Glomerular visceral epithelial cell (primary cell): Measurements from ENCODE around the gene HERC5.
"Not testable (repeated sequence)": the region's sequence is repeated elsewhere in the genome, so short reads cannot be mapped to it uniquely, and the experiment has no call there.

ENCODE experiments used
- DNase-seq: peaks from one replicate; pipeline ENCODE4 v3.0.0-alpha.2; 2016; ENCODE audit errors: extremely low spot score

The HERC5 gene

DNA sequence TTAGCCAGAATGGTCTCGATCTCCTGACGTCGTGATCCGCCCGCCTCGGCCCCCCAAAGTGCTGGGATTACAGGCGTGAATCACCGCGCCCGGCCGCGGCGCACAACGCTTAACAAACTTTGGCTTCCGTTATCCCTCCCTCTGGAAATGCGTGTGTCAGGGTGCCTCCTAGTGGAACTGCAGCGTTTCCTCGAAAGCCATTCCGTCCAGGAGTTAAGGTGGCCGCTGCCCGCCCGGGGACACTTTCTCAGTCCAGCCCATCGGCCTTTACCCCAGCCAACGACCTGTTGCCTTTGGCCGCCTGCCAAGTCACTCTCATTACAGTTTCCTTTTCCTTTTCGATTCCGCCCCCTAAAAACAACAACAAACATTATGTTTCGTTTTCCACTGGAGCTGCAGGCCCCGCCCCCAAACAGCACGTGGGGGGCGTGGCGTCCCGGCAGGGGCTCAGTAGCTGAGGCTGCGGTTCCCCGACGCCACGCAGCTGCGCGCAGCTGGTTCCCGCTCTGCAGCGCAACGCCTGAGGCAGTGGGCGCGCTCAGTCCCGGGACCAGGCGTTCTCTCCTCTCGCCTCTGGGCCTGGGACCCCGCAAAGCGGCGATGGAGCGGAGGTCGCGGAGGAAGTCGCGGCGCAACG is at the start of gene HERC5:
TSS of gene HERC5 (plus strand) at position 450 of the 637 bp plus-strand sequence. CDS start at position 601, 151 bp downstream.
- DNase-seq, result peak; percentile 89

DNA sequence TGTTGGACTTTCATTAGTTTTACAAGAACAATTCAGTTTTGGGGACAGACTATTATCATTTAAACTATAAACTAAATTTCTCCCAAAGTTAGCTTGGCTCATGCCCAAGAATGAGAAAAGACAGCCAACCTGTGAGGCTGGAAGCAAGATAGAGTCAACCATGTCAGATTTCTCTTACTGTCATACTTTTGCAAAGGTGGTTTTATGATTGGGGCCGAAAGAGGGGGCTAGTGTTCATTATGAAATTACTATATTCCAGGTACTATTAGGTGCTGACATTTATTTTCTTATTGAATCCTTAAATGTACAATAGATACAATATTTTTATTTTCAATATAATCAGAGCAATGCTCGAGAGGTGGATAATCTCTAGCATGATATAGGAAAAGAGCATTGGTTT is 47.7 kb upstream of the HERC5 start:
- DNase-seq, result no peak

DNA sequence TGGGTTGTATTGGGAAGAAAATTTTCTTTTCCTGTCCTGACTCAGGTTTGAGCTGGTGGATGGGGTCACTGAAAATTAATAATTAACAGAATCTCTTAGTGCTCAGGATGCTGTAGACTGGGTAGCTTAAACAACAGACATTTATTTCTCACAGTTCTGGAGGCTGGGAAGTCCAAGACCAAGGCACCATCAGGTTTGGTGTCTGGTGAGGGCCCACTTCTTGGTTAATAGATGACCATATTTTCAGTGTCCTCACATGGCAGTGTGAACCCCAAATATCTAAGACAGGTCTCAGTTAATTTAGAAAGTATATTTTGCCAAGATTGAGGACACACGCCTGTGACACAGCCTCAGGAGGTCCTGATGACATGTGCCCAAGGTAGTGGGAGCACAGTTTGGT is 47.1 kb upstream of the HERC5 start:
- DNase-seq, result no peak

DNA sequence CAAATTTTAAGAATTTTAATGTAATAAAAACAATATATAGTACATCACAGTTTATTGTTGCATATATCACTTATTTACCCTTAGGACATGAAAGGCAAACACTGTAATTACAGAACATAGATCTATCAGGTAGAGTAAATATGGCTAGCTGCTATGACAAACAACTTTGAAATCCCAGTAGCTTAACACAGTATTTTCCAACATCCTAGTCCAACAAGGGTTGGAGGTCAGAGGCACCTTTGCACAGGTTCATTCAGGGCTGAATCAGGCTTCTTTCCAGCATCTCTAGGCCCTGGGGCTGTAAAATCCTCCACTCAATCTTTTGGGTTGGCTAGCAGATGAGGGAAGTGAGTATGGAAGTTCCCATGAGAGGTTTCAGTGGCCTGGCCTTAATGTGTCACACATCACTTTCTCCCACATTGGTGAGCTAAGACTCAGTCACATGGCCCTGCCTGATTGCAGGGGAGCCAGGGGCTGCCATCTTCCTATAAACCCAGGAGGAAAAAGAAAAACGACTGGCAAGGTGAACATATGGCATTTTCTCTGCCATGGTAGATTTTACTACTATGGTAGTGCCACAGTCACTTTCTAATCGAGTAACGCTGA is 45.3 kb upstream of the HERC5 start:
- DNase-seq, result no peak

DNA sequence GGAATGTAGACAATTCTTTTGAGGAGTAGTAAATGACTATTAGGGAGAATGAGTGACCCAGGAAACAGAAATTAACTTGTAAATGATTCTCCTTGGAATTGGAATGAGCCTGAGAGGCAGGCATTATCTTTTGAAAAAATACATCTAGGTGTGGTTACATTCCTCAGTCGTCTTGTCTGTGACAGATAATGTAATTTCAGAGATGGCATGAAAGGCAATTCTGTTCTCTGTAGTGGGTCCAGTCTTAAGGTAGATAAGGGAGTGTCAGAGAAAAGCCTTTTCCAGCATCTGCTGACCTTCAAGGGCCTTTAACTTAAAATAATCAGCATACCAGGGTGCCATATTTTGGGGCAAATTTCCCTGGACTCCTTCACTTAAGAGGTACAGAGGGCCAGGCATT is 43.1 kb upstream of the HERC5 start:
- DNase-seq, result no peak

DNA sequence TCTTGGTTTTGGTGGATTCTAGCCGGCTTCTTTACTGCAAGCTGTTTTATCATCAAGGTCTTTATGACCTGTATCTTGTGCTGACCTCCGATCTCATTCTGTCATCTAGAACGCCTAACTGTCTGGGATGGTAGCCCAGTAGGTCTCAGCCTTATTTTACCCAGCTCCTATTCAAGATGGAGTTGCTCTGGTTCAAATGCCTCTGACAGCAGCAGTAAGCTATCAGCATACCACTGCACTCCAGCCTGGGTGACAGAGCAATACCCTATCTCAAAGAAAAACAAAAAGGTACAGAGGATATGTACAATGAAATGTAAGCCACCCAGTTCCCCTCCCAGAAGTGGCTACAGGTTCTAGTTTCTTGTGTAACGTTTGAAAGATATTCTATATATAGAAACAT is 42.2 kb upstream of the HERC5 start:
- no peak for DNase-seq

DNA sequence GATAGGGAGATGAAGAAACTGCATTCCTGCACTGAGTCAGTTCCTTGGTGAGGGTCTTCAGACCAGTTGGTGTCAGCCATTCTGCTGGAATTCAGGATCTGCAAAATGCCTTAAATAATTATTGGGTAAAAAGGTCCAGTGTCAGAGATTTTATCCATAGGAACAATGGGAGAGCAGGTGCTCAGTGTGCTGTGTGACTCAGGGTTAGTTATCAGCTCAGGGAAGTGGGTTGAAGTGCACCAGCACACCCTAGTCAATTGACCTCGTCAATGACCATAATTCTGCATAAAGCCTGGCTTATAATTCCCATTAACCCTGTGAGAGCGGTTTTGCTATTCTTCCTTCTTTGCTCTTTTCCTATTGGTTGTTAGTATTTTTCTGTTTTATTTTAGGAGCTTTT is 40.9 kb upstream of the HERC5 start:
- DNase-seq, result no peak

DNA sequence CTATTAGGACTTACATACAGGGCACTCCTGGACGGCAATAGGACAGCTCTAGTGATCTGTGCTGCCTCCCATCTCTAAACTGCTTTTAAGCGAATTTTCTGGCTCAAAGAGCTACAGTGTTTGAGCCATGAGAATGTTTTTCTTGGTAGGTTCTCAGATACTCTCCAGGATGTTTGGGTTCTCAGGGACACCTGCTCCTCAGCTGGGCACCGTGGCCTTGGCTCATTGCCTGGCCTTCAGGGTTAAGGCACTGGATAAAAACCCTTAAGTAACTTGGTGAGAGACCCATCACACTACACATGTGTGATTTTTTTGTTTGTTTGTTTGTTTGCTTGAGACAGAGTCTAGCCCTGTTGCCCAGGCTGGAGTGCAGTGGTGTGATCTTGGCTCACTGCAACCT is 38.5 kb upstream of the HERC5 start:
- no peak for DNase-seq

DNA sequence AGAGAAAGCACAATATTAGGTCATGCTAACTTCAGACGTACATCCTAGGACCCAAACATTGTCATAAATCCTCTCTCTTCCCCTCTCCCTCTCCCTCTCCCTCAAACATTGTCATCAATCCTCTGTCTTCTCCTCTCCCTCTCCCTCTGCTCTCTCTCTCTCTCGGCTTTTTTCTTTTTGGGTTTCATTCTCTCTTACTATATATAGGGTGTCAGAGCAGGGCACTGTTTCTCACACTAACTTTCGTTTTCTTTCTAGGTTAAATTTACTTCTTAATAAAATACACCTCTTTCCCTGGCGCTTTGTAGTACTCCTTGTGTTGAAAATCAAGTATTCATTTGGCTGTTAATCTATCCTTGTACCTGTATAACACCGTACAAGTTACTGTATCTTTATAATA is 37.0 kb upstream of the HERC5 start:
- DNase-seq, result no peak

DNA sequence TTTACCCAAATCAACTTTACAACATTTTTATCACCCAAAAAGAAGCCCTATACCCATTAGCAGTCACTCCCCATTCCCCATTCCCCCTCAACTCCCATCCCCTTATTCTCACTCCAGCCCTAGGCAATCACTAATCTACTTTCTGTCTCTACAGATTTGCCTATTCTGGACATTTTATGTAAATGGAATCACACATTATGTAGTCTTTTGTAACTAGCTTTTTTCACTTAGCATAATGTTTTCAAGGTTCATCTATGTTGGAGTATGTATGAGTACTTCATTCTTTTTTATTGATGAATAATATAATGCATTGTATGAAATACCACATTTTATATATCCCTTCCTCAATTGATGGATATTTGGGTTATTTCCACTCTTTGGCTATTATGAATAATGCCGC is 36.1 kb upstream of the HERC5 start:
- no peak for DNase-seq

DNA sequence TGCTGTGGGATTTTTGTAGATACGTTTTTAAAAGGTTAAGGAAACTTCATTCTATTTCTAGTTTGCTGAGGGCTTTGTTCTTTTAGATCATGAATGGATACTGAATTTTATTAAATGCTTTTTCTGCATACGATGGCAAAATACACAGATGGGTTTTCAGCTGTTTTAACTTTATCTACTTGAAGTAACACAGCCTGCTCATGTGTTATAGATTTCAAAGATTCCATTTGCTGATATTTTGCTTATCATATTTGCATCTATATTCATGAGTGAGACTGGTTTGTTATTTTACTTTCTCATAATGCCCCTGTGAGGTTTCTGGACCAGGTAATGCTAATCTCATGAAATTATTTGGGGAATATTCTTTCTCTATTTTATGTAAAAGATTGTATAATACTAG is 34.5 kb upstream of the HERC5 start:
- no peak for DNase-seq

DNA sequence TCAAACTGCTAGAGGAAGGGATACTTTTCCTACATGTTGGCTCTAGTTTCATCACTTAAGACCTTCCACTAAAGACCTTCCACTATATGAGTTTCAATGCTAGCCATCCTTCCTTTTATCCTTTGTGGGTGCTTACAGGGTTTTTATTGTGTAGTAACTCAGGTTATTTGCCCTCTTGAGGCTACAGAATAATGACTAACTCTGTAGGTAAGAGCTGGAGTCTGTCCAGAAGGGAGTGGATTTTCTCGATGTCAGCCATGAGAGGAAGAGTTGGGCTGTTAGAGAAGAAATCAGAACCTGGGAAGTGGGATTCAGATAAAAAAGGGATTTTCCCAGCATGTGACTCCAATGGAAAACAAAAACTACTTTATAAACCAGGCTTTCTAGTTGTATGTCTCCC is 27.5 kb upstream of the HERC5 start:
- no peak for DNase-seq

DNA sequence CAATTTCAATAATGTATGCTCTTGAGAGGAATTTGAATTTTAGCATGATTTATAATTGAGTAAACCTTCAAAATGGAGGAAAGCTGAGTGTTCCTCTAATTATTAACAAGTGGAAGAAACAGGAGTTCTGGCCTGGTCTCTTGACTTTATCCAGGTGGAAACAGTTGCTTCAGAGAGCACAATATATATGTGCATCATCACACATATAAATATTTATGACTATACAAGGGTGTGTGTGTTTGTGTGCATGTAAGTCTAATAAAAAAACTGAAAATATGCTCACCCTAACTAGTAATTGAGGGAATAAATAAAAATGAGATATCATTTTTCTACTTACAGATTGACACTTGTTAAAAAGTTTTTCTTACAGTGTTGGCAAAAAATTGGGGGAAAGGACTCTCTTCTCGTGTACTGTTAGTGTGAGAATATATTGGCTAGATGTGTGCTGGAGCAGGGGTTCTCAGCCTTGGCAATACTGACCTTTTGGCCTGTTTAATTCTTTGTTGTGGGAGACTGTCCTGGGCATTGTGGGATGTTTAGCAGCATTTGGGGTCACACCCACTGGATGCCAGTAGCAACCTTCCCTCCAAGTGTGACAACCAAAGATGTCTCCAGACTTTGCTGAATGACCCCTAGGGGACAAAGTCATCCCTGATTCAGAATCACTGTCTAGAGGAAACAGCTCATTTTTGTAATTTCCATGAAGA is 20.8 kb upstream of the HERC5 start:
- DNase-seq, result no peak

DNA sequence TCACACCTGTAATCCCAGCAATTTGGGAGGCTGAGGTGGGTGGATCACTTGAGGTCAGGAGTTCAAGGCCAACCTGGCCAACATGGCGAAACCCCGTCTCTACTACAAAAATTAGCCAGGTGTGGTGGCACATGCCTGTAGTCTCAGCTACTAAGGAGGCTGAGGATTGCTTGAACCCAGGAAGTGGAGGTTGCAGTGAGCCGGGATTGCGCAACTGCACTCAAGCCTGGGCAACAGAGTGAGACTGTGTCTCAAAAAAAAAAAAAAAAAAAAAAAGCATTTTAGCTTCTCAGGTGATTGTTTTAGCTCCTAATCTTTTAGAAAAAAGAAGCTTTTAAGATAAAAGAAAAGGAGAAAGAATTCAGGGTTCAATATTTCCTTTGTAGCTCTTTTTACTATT is 19.0 kb upstream of the HERC5 start:
- not testable (repeated sequence) for DNase-seq

DNA sequence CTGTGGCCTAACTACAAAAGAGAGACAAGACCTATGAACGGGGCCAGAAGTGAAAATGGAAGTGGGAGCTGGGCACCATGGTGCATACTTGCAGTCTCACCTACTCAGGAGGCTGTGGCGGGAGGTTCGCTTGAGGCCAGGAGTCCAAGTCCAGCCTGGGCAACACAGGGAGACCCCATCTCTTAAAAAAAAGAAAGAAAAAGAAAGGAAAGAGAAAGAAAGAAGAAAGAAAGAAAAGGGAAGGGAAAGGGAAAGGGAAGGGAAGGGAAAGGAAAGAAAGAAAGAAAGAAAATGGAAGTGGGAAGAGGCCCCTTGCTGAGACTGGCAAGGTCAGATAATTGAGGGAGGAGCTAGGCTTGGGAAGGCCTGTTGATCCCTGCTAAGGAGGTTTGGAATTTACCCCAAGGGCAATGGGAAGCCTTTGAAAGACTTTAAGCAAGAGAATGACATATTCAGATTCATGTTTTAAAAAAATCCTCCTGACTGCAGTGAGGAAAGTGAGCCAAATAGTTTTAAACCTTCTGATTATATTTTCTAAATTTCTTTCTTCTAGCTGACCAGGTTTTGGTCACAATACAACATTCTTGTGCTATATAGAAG is 17.7 kb upstream of the HERC5 start:
- DNase-seq, result no peak

DNA sequence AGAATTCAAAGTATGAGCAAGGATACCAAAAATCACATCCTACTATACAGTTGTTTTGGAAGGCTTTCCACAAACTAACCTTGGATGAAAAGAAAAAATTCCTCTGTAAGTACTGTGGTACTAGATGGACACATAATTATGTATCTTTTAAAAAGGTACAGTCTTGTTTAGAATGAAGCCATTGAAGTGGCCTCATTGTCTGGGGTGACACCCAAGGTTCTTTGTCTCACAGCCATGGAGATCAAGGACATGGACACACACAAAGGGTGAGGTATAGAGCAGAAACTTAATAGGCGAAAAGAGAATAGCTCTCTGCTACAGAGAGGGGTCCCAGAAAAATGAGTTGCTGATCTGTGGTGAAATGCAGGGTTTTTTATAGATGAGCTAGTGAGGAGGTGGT is 16.8 kb upstream of the HERC5 start:
- DNase-seq, result no peak

DNA sequence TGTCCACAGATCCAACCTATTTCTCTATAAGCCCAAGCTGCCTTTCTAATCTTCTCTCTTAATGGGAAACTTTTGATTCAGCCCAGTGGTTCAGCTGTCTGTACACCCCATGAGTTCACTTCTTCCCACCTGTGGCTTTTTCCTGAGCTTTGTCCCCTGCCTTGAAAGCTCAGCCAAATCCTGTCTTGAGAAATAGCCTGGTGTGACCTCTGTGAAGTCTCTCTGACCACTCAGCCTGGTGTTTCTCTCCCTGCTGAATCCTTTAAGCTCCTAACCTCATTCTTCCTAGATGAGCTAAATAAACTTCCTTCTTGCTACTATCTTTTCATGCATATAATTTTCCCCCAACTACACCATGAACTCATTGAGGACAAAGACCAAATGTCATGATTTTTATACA is 15.2 kb upstream of the HERC5 start:
- DNase-seq, result peak; percentile 8

DNA sequence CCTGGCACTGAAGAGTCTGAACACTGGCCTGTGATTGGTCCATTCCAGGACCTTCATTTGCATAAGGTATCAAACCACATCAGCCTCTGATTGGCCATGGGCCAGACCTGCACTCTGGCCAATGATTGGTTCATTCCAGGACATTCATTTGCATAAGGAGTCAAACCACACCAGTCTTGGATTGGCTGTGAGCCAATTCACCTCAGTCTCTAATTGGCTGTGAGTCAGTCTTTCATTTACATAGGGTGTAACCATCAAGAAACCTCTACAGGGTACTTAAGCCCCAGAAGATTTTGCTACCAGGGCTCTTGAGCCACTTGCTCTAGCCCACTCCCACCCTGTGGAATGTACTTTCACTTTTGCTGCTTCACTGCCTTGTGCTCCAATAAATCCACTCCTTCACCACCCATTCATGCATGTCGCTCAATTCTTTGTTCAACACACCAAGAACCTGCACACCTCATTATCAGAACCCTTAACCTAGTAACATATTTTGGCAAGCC is 14.2 kb upstream of the HERC5 start:
- DNase-seq, result peak; percentile 49

DNA sequence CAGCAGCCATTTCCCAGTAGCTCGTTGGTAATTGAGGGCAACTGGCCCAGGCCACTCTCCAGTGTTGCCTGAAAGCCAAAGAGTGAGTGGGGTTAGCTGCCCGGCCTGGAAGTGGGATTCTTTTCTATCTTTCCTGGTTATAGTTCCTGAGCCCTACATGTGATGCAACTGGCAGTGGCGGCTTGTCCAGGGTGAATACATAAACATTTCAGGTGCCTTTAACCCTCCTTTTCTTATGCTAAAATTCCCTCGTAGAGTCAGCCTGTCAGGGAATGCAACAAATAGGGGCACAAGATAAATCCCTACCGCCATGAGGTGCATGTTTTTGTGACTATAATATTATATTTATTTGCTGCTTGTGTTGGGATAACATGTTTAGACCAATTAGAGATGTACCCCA is 13.4 kb upstream of the HERC5 start:
- no peak for DNase-seq

DNA sequence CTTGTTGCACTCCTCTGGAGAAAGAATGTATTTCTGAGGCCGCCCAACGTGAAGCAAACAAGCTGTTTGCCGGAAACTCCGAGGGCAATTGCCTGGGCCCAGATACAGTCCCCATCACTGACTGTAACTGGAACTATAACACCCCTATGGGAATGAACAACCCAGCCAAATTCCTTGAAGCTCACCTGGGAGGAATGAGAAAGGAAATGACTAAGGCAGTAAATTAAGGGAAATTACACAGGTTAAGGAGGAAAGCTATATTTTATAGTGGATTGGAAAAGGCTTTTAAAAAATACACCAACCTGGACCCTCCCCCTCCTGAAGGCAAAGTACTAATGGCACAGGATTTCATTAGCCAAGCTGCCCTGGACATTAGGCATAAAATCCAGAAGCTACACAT is 11.7 kb upstream of the HERC5 start:
- no peak for DNase-seq

DNA sequence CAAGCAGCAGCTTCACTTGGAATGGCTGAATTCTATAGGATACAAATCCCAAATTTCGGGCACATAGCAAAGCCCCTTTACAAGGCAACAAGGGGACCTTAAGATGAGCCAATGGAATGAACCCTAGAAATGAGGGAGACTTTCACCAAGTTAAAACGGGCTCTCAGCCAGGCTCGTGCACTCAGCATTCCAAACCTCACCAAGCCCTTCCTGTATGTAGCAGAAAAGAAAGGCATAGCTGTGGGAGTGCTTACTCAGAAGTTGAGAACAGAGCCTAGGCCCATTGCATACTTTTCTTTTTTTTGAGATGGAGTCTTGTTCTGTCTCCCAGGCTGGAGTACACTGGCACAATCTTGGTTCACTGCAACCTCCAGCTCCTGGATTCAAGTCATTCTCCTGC is 10.8 kb upstream of the HERC5 start:
- no peak for DNase-seq

DNA sequence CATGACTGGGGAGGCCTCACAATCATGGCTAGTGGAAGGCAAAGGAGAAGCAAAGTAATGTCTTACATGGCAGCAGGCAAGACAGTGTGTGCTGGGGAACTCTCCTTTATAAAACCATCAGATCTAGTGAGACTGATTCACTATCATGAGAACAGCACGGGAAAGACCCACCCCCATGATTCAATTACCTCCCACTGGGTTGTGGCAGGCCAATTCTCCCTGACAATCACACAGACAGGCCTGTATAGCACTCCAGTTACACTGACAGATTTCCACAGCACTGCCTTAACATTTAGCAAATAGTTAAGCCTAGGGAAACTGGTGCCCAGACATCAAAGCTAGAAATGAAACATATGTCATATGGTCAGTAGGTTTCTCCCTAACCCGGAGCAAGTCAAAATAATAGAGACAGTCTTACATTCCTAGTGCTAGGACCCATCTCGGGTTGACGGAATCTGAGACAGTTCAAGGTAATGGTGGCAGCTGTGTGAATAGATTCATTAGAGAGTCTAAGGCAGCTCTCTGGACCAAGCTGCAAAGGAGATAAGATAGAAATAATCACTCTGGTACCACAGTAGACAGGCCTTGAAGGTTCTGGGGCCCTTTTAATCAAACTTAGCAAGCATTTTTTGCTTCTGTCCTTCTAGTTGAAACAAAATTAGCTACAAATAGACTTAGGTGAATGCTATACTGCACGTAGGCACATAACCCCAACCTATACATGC is 9.4 kb upstream of the HERC5 start:
- no peak for DNase-seq
